ENCODE results near the gene CACNA1C.

Gene CACNA1C

GRCh38 chr12:2332236-2332635 lies 279.4 kb downstream of the CACNA1C start:
- DNase-seq = no peak

GRCh38 chr12:2332947-2333346 lies 280.2 kb downstream of the CACNA1C start:
- DNase-seq = no peak

DNA sequence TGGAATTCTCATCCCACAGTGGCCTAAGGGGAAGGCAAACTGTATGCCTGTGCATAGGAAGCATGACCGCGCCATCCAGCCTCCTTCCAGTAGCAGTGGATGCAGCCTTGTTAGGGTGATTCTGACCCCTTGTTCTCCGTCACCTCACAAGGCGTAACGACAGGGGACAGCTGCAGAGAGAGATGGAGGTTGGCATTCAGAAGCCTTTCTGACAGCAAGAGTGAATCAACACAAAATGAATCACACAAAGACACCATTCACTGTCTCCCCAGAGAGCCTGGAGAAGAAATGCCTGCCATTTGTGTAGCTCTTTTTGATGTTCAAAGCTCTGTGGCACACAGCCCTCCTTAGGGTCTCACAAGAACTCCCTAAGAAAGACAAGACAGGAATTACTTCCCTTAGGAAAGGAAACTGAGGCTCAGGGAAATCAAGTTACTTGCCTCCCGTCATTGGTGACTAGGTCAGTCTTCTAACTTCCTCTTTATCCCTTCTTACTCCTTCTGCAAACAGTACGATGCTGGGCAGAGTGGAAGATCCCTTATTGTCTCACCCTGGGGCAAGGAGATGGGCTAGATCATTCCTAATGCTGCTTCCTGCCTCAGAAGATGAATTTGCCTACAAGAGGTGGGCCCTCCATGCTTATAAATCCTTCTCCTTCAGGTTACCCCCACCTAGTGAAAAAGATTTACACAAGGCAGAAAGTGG lies 280.9 kb downstream of the CACNA1C start:
- DNase-seq = no peak

- DNase-seq = no peak
Observed at GRCh38 chr12:2334271-2334670, 281.5 kb downstream of the CACNA1C start.

GRCh38 chr12:2334689-2335088 lies 281.9 kb downstream of the CACNA1C start:
- DNase-seq = no peak

DNA sequence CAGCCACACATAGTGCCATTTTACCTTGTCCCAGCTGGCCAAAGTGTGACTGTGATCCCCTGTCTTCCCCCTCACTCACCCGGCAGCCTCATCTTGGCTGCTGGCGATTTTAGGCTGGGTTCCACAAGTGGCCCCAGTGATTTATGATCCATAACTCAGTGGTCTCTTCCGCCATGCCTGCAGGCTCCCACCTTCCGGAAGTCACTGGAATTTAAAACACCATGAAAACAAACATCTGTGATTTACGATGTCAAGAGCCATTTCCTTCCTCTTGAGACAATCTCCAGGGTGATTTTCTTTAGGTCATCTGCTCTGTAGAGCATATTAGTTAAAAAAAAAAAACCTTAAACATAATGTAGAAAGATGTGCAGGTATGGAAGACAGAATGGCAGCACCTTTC lies 282.3 kb downstream of the CACNA1C start:
- no peak for DNase-seq

- no peak for DNase-seq
Observed at GRCh38 chr12:2335513-2335912, 282.7 kb downstream of the CACNA1C start.

DNA sequence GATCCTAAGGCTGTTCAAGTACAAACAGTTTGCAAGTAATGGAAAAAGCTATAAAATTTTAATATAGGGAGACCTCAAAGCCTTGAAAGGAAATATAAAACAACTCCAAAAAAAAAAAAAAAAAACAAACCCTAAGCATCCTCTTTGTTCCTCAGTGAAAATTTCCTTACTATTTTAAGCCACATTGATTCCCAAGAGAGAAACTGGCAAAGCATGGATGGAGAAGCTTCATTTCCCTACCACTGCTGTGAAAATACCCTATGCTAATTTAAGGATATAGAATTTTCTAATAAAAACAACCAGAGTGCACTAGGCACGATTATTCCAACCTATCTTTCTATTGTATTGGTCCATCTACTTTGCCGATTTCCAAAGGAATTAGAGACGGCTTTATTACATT lies 283.1 kb downstream of the CACNA1C start:
- no peak for DNase-seq

GRCh38 chr12:2336409-2336829 lies 283.6 kb downstream of the CACNA1C start:
- DNase-seq = no peak

GRCh38 chr12:2337031-2338010 lies 284.5 kb downstream of the CACNA1C start:
- DNase-seq = no peak

GRCh38 chr12:2338381-2338780 lies 285.6 kb downstream of the CACNA1C start:
- DNase-seq = no peak

- no peak for DNase-seq
Observed at GRCh38 chr12:2338991-2339431, 286.2 kb downstream of the CACNA1C start.

GRCh38 chr12:2341051-2341751 lies 288.4 kb downstream of the CACNA1C start:
- no peak for DNase-seq

GRCh38 chr12:2341871-2342270 lies 289.1 kb downstream of the CACNA1C start:
- DNase-seq = no peak

- DNase-seq = no peak
Observed at GRCh38 chr12:2343681-2344080, 290.9 kb downstream of the CACNA1C start.

GRCh38 chr12:2344476-2344875 lies 291.7 kb downstream of the CACNA1C start:
- no peak for DNase-seq

GRCh38 chr12:2344885-2345284 lies 292.1 kb downstream of the CACNA1C start:
- no peak for DNase-seq

GRCh38 chr12:2345902-2346301 lies 293.1 kb downstream of the CACNA1C start:
- DNase-seq = no peak

DNA sequence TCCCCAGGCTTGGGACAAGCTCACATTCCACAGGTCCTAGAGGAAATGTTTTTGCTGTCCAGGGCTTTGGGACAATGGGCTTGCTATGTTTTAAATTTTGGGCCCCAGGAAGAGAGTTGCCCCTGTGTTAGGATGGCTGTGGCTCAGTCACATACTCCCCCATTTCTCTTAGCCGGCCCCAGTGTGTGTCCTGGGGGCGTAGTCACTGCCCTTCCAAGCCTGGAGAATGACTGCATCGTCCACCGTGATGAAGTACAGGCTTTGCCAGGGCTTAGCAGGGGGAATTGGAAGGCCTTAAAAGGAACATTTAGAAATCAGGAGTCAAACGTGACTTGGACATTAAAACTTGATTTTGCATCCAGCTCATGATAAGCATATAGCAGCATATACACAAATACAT lies 293.6 kb downstream of the CACNA1C start:
- DNase-seq = no peak

- no peak for DNase-seq
Observed at GRCh38 chr12:2347137-2347843, 294.5 kb downstream of the CACNA1C start.

DNA sequence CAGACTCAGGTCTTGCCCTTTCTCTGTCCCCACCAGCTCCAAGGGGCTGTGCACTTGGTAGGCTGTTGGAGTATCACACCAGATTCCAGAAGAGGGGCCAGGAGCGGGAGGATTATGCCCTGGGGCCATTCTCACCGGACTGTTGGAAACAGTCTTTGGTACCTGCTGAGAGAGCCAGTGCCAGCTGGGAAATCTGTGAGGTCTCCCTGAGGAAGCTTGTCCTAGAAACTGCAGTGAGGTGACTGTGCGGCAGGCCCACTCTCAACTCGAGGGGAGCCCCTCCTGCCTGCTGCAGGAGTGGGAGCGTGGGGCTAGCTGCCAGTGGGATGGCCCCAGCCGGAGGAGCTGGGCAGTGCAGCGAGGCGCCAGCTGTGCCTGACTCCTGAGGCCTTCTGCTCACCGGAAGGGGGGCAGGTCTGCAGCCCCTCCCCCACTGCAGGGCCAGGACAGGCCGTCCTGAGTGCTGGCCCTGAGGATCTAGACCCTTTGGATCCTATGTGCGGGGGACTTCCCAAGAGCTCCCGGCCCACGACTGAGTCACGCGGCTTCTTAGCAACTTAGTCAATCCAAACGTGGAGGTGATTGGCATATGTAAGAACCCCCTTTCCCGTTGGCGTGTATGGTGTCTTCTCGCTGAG lies 295.2 kb downstream of the CACNA1C start:
- DNase-seq = no peak

- no peak for DNase-seq
Observed at GRCh38 chr12:2348482-2348852, 295.7 kb downstream of the CACNA1C start.

Data from activated CD8-positive, alpha-beta memory T cell treated with anti-CD3 and anti-CD28 coated beads, Interleukin-2, amount 50 U/mL, for 48 hours (primary cell).